Medulla oblongata (tissue), 1 donor: ENCODE data around the gene MAP3K5.

Experiments used
- DNase-seq: peaks from one replicate; pipeline ENCODE4 v3.0.0-alpha.2; 2015; ENCODE audit errors: extremely low spot score

MAP3K5 gene

GRCh38 chr6:136579800-136580199 lies 212.5 kb downstream of the MAP3K5 start:
- DNase-seq, result no peak

- no peak for DNase-seq
Observed at GRCh38 chr6:136576821-136577220, 215.5 kb downstream of the MAP3K5 start.

GRCh38 chr6:136571496-136571895 lies 220.8 kb downstream of the MAP3K5 start:
- no peak for DNase-seq

- no peak for DNase-seq
Observed at GRCh38 chr6:136571065-136571464, 221.2 kb downstream of the MAP3K5 start.

GRCh38 chr6:136568129-136568528 lies 224.1 kb downstream of the MAP3K5 start:
- no peak for DNase-seq

- DNase-seq, result no peak
Observed at GRCh38 chr6:136567688-136568087, 224.6 kb downstream of the MAP3K5 start.

GRCh38 chr6:136566851-136567250 lies 225.4 kb downstream of the MAP3K5 start:
- no peak for DNase-seq

GRCh38 chr6:136566007-136566487 lies 226.2 kb downstream of the MAP3K5 start:
- no peak for DNase-seq

- DNase-seq, result no peak
Observed at GRCh38 chr6:136564180-136564579, 228.1 kb downstream of the MAP3K5 start.

GRCh38 chr6:136563386-136564152 lies 228.7 kb downstream of the MAP3K5 start:
- DNase-seq, result no peak

- DNase-seq, result no peak
Observed at GRCh38 chr6:136562211-136562610, 230.1 kb downstream of the MAP3K5 start.

- DNase-seq, result no peak
Observed at GRCh38 chr6:136553166-136553787, 239.0 kb downstream of the MAP3K5 start.

- DNase-seq, result no peak
Observed at GRCh38 chr6:136552054-136552453, 240.2 kb downstream of the MAP3K5 start.

- DNase-seq, result peak; percentile 26
Observed at GRCh38 chr6:136551103-136551502, 241.2 kb downstream of the MAP3K5 start.

- DNase-seq, result peak; percentile 55
Observed at GRCh38 chr6:136550330-136551071, 241.8 kb downstream of the MAP3K5 start, which contains the start of gene MAP7. Gene MAP7, minus strand, starts transcription at chr6:136550422. Its CDS starts 14 bp downstream, at chr6:136550408.

GRCh38 chr6:136550045-136550329 lies 242.3 kb downstream of the MAP3K5 start:
- DNase-seq, result peak; percentile 9

GRCh38 chr6:136549300-136550044 lies 242.8 kb downstream of the MAP3K5 start:
- peak; percentile 46 for DNase-seq

GRCh38 chr6:136548582-136549299 lies 243.5 kb downstream of the MAP3K5 start:
- peak; percentile 49 for DNase-seq

GRCh38 chr6:136547871-136548270 lies 244.4 kb downstream of the MAP3K5 start:
- no peak for DNase-seq

- DNase-seq, result peak; percentile 84
Observed at GRCh38 chr6:136547336-136547735, 244.9 kb downstream of the MAP3K5 start.

GRCh38 chr6:136546331-136546730 lies 245.9 kb downstream of the MAP3K5 start:
- no peak for DNase-seq
